IPS DF 6.9 (cell line): ENCODE results near the gene CPO.

Experiments used
- DNase-seq: peaks from one replicate; pipeline ENCODE4 v3.0.0-alpha.2; 2013; ENCODE audit warnings: low read depth, low spot score
- H3K27ac ChIP-seq: one replicate; pipeline ENCODE4 v1.5.1; 2013; ENCODE audit warnings: low read length, control low read depth
- H3K27me3 ChIP-seq: 2 replicates; pipeline ENCODE4 v1.6.1; 2013; ENCODE audit warnings: mild to moderate bottlenecking, low read length; ENCODE audit not compliant: control insufficient read depth, insufficient read depth
- H3K36me3 ChIP-seq: 2 replicates; pipeline ENCODE4 v1.6.1; 2013; ENCODE audit warnings: low read length; ENCODE audit not compliant: control insufficient read depth, insufficient read depth
- H3K4me1 ChIP-seq: 2 replicates; pipeline ENCODE4 v1.6.1; 2013; ENCODE audit warnings: low read length; ENCODE audit not compliant: control insufficient read depth, insufficient read depth
- H3K4me3 ChIP-seq: 2 replicates; pipeline ENCODE4 v1.5.1; 2013; ENCODE audit warnings: mild to moderate bottlenecking, low read length
- H3K9me3 ChIP-seq: 2 replicates; pipeline ENCODE4 v1.6.1; 2013; ENCODE audit warnings: low read length, inconsistent platforms; ENCODE audit not compliant: control insufficient read depth, insufficient read depth
- WGBS: extraction: QIAGEN DNeasy Blood & Tissue Kit; methylation state at CpG from one replicate; pipeline ENCODE4 v1.1.7; 2013; ENCODE audit warnings: mixed read lengths, missing lambda C conversion rate; ENCODE audit not compliant: insufficient read length, insufficient coverage; 5-methylcytosine and 5-hydroxymethylcytosine counted together

Gene CPO

GRCh38 chr2:207012461-207012860 is 73.1 kb downstream of the CPO start:
- H3K27ac ChIP-seq, result no peak overlapping the region
- no peaks in the 10 kb centered on the region for H3K9me3 ChIP-seq
- peaks cover 3% of the 10 kb centered on the region; the same call in 1 of the 2 replicates for H3K4me1 ChIP-seq
- no CpG with 5 or more reads among the region's 1 CpG for WGBS
- no peak overlapping the region for H3K4me3 ChIP-seq
- H3K36me3 ChIP-seq, result no peaks in the 10 kb centered on the region; the same call in 1 of the 2 replicates
- no peaks in the 10 kb centered on the region for H3K27me3 ChIP-seq
- no peak for DNase-seq

DNA sequence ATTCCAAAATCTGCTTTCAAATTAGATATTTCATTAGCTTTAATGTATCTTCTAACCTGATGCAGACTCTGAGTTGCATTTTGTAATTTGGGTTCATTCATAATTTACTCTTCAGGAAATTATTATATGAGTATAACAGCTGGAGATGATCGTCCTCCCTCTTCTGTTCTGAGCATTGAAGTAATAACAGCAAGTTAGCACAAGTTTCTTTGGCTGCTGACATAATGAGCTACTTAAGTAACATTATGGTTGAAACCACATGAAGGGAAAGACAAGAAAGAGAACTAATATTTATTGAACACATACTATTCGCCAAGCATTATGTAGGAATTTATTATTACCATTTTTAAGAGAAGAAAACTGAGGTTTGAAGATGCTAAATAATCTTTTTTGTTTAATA is 75.1 kb downstream of the CPO start:
- Histone ChIP-seq H3K27me3 (no peaks in the 10 kb centered on the region), H3K36me3 (no peaks in the 10 kb centered on the region; the same call in 1 of the 2 replicates), H3K27ac (no peak overlapping the region), H3K4me3 (no peak overlapping the region), H3K9me3 (no peaks in the 10 kb centered on the region), H3K4me1 (peaks cover 1% of the 10 kb centered on the region; the same call in 1 of the 2 replicates)
- no CpG with 5 or more reads among the region's 2 CpGs for WGBS
- no peak for DNase-seq

DNA sequence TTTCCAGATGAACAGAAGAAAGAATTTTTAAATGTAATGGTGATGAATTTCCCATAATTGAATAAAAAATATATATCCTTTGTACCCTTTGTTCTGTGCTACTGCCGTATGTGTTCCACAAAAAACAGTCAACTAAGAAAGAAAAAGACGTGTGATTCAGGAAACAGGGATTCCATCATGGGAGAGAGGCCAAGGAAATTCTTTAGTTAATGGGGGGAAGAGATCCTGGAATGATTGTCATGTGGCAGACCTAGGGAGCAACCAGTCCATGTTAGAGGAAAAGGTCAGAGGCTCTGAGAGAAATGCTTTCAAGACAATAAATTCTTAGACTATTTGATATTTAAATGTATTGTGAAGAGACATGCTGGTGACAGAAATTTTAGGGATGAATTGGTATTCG is 76.6 kb downstream of the CPO start:
- no peak overlapping the region for H3K27ac ChIP-seq
- no peaks in the 10 kb centered on the region for H3K9me3 ChIP-seq
- WGBS, result 100% methylated on average over 1 of the region's 3 CpGs
- no peak overlapping the region for H3K4me3 ChIP-seq
- H3K4me1 ChIP-seq, result 0 out of 2 replicates have a peak, but pooled peaks cover 1% of the 10 kb centered on the region
- H3K27me3 ChIP-seq, result no peaks in the 10 kb centered on the region
- no peaks in the 10 kb centered on the region; the same call in 1 of the 2 replicates for H3K36me3 ChIP-seq
- no peak for DNase-seq
